H1 (cell line): ENCODE measurements around the gene JPH3. TPM values are rescaled to one million over a fixed set of nuclear protein-coding genes. Genes with fewer than 3 reads are reported as not detected.

Source experiments
- CTCF ChIA-PET: fragments of 300-600 bp; sonication (Branson Sonifier 250); formaldehyde crosslinking; loops from one replicate; lab custom pipeline; 2021; ENCODE audit not compliant: partially characterized antibody; lab: Charles Lee
- POLR2A ChIA-PET: fragments of 300-600 bp; sonication (Branson Sonifier 250); formaldehyde crosslinking; loops from one replicate; lab custom pipeline; 2021; ENCODE audit warnings: inconsistent platforms; ENCODE audit not compliant: partially characterized antibody; lab: Charles Lee
- DNase-seq, 2 experiments: peaks; one replicate each; pipeline versions ENCODE4 v3.0.0 to v3.0.0-alpha.2; 2010 to 2022; ENCODE audit warnings: low spot score in 2 of 2, low read depth in 1 of 2, mixed read lengths in 1 of 2
- FAIRE-seq: peaks from 2 replicates; lab custom pipeline; 2011; peaks lifted over from hg19 to GRCh38; lab: Jason Lieb, UNC
- H2AFZ ChIP-seq: 2 replicates; pipeline ENCODE4 v1.8.1; 2012; ENCODE audit warnings: low read length, inconsistent platforms
- H2AK5ac ChIP-seq: 2 replicates; pipeline ENCODE4 v1.6.1; 2013; ENCODE audit warnings: low read depth, low read length
- H2BK120ac ChIP-seq: replicated peaks from 2 replicates; pipeline ENCODE3; 2013; ENCODE audit warnings: low read depth, low read length, inconsistent platforms
- H2BK12ac ChIP-seq: 2 replicates; pipeline ENCODE4 v1.6.1; 2013; ENCODE audit warnings: low read depth, low read length
- H2BK15ac ChIP-seq: 2 replicates; pipeline ENCODE4 v1.6.1; 2013; ENCODE audit warnings: low read length
- H2BK20ac ChIP-seq: 2 replicates; pipeline ENCODE4 v1.6.1; 2013; ENCODE audit warnings: low read length
- H2BK5ac ChIP-seq: 2 replicates; pipeline ENCODE4 v1.6.1; 2013; ENCODE audit warnings: low read depth, low read length
- H3K14ac ChIP-seq: 2 replicates; pipeline ENCODE4 v1.6.1; 2013; ENCODE audit warnings: inconsistent platforms; ENCODE audit not compliant: insufficient read length
- H3K18ac ChIP-seq: 2 replicates; pipeline ENCODE4 v1.6.1; 2013; ENCODE audit warnings: low read length; ENCODE audit errors: extremely low read depth
- H3K23ac ChIP-seq: 2 replicates; pipeline ENCODE4 v1.6.1; 2013; ENCODE audit warnings: inconsistent platforms; ENCODE audit not compliant: insufficient read length
- H3K23me2 ChIP-seq: 2 replicates; pipeline ENCODE4 v1.6.1; 2013; ENCODE audit warnings: low read depth, low read length
- H3K27ac ChIP-seq: 2 replicates; pipeline ENCODE4 v1.6.1; 2011; ENCODE audit warnings: low read depth, low read length, inconsistent platforms
- H3K27me3 ChIP-seq, 4 experiments: replicated peaks in 1 of 4; 1 replicate in 1 of 4; 2 replicates in 3 of 4; pipeline versions ENCODE4 v1.6.1 to v1.8.1; 2011 to 2013; ENCODE audit warnings: low read length in 3 of 4, mild to moderate bottlenecking in 3 of 4, inconsistent platforms in 2 of 4, mixed read lengths in 2 of 4, moderate library complexity in 1 of 4; ENCODE audit not compliant: control insufficient read depth in 3 of 4, insufficient read depth in 3 of 4; ENCODE audit errors: extremely low read depth in 1 of 4
- H3K36me3 ChIP-seq, 4 experiments: 2 replicates each; pipeline versions ENCODE4 v1.6.1 to v1.8.1; 2011 to 2013; ENCODE audit warnings: mild to moderate bottlenecking in 4 of 4, low read length in 3 of 4, moderate library complexity in 2 of 4, control low read depth in 1 of 4, inconsistent platforms in 1 of 4; ENCODE audit not compliant: insufficient read depth in 4 of 4, control insufficient read depth in 2 of 4
- H3K4ac ChIP-seq: replicated peaks from 2 replicates; pipeline ENCODE3; 2013; ENCODE audit warnings: low read length, low read depth, mixed read lengths, inconsistent platforms; ENCODE audit not compliant: insufficient read length
- H3K4me1 ChIP-seq, 4 experiments: replicated peaks in 1 of 4; 1 replicate in 1 of 4; 2 replicates in 3 of 4; pipeline versions ENCODE4 v1.6.1 to v1.8.1; 2011 to 2013; ENCODE audit warnings: low read length in 3 of 4, inconsistent platforms in 2 of 4, mixed read lengths in 1 of 4; ENCODE audit not compliant: insufficient read depth in 4 of 4, control insufficient read depth in 3 of 4
- H3K4me2 ChIP-seq, 2 experiments: 2 replicates each; pipeline versions ENCODE4 v1.6.1 to v1.8.1; 2011 to 2013; ENCODE audit warnings: low read depth in 2 of 2, low read length in 2 of 2, control low read depth in 1 of 2, inconsistent platforms in 1 of 2, mild to moderate bottlenecking in 1 of 2; ENCODE audit not compliant: insufficient read depth in 1 of 2
- H3K4me3 ChIP-seq, 4 experiments: fragments of 200-600, 300-600 bp in 1 of 4; sonication (generic), shearing (Covaris generic), sonication (Bioruptor Twin) in 1 of 4; 2 replicates each; pipeline versions ENCODE4 v1.5.1 to v1.8.1; 2011 to 2016; ENCODE audit warnings: low read length in 4 of 4, low read depth in 3 of 4, control low read depth in 2 of 4, inconsistent platforms in 2 of 4, mild to moderate bottlenecking in 2 of 4, mixed read lengths in 1 of 4, moderate library complexity in 1 of 4; ENCODE audit not compliant: insufficient read depth in 2 of 4; ENCODE audit errors: extremely low read depth in 1 of 4
- H3K56ac ChIP-seq: replicated peaks from 2 replicates; pipeline ENCODE3; 2013; ENCODE audit warnings: low read depth, mild to moderate bottlenecking, mixed read lengths, low read length, inconsistent platforms; ENCODE audit not compliant: insufficient read length
- H3K79me1 ChIP-seq: 2 replicates; pipeline ENCODE4 v1.6.1; 2013; ENCODE audit warnings: low read depth, low read length, control low read depth
- H3K79me2 ChIP-seq, 2 experiments: 2 replicates each; pipeline versions ENCODE4 v1.6.1 to v1.8.1; 2012 to 2013; ENCODE audit warnings: low read length in 2 of 2, mild to moderate bottlenecking in 2 of 2, inconsistent platforms in 1 of 2; ENCODE audit not compliant: insufficient read depth in 2 of 2, control insufficient read depth in 1 of 2
- H3K9ac ChIP-seq, 4 experiments: replicated peaks in 1 of 4; 1 replicate in 1 of 4; 2 replicates in 3 of 4; pipeline versions ENCODE4 v1.6.1 to v1.8.1; 2011 to 2013; ENCODE audit warnings: low read depth in 3 of 4, low read length in 3 of 4, control low read depth in 2 of 4, mild to moderate bottlenecking in 2 of 4, moderate library complexity in 2 of 4, inconsistent platforms in 1 of 4; ENCODE audit errors: extremely low read depth in 1 of 4
- H3K9me3 ChIP-seq, 2 experiments: 2 replicates each; pipeline versions ENCODE4 v1.6.1 to v1.8.1; 2012 to 2013; ENCODE audit warnings: mild to moderate bottlenecking in 2 of 2, moderate library complexity in 2 of 2, control low read depth in 1 of 2, inconsistent platforms in 1 of 2, low read depth in 1 of 2, low read length in 1 of 2, mixed read lengths in 1 of 2; ENCODE audit not compliant: insufficient read depth in 2 of 2
- H4K20me1 ChIP-seq, 2 experiments: replicated peaks in 1 of 2; 2 replicates each; pipeline versions ENCODE3 to v1.8.1; 2011 to 2013; ENCODE audit warnings: inconsistent platforms in 2 of 2, low read length in 2 of 2, mild to moderate bottlenecking in 1 of 2; ENCODE audit not compliant: insufficient read depth in 2 of 2, control insufficient read depth in 1 of 2
- H4K5ac ChIP-seq: 2 replicates; pipeline ENCODE4 v1.6.1; 2013; ENCODE audit warnings: low read length, low read depth, mixed read lengths, inconsistent platforms; ENCODE audit not compliant: insufficient read length
- H4K8ac ChIP-seq: 2 replicates; pipeline ENCODE4 v1.8.0; 2013; ENCODE audit warnings: mild to moderate bottlenecking, moderate library complexity, low read length, inconsistent platforms; ENCODE audit not compliant: insufficient read depth; ENCODE audit errors: extremely low read depth
- H4K91ac ChIP-seq: replicated peaks from 2 replicates; pipeline ENCODE3; 2013; ENCODE audit warnings: low read length, mixed read lengths, inconsistent platforms; ENCODE audit not compliant: insufficient read length
- ATF2 ChIP-seq: IDR thresholded peaks from 2 replicates; pipeline ENCODE4 v1.6.1; 2012; ENCODE audit warnings: low read length, inconsistent platforms
- KDM1A ChIP-seq: fragments of 200-600, 300-600 bp; sonication (generic); IDR thresholded peaks from 2 replicates; pipeline ENCODE4 v1.7.1; 2016; ENCODE audit warnings: mild to moderate bottlenecking, low read length, borderline replicate concordance
- WGBS, 2 experiments: shearing (Covaris generic) in 1 of 2; methylation state at CpG; one replicate each; pipeline versions ENCODE4 v1.1.6 to v1.1.7; 2013 to 2015; ENCODE audit warnings: low lambda C conversion rate in 2 of 2, mixed read lengths in 2 of 2, inconsistent platforms in 1 of 2, low coverage in 1 of 2, missing lambda C conversion rate in 1 of 2; ENCODE audit not compliant: insufficient replicate concordance in 2 of 2, insufficient coverage in 1 of 2, insufficient read length in 1 of 2; ENCODE audit errors: extremely low coverage in 1 of 2, missing lambda C conversion rate in 1 of 2; 5-methylcytosine and 5-hydroxymethylcytosine counted together
- polyA plus RNA-seq, 7 experiments: library from polyadenylated mRNA; depleted of rRNA in 3 of 7; stranded (reverse) in 5 of 7; unstranded in 2 of 7; fragments of >200 nt in 5 of 7; fragments of 200-250 nt in 2 of 7; gene quantifications; 1 replicate in 5 of 7; 2 replicates in 1 of 7; 4 replicates in 1 of 7; pipeline versions ENCODE4 v1.2.1 to v1.2.3, GENCODE V29; 2011 to 2013; ENCODE audit warnings: missing spikeins in 2 of 7, mixed read lengths in 2 of 7
- total RNA-seq: library from RNA; stranded (reverse); fragmentation: NEBNext Ultra II Directional; extraction: Animal tissue kit (Norgen Biotek cat#: 25700); gene quantifications from 2 replicates; pipeline ENCODE4 v1.2.1, GENCODE V29; 2021

JPH3 gene
- total and polyA plus RNA-seq, 2 of the 8 experiments (the other 6 are each of a cell fraction or from before 2014, with no cell fraction given), result 10.3 to 28.3 TPM

GRCh38 chr16:87582966-87583325 is 19.4 kb upstream of the JPH3 start:
- H2BK120ac ChIP-seq, result peak overlapping the region; percentile 50
- H2BK20ac ChIP-seq, result 0 out of 2 replicates have a peak overlapping the region, but pooled peaks have one; percentile 93
- no peak overlapping the region for H2BK5ac ChIP-seq
- no peak overlapping the region for H4K5ac ChIP-seq
- H2AK5ac ChIP-seq, result peak overlapping the region; percentile 6; the same call in 1 of the 2 replicates
- H3K23me2 ChIP-seq, result no peaks in the 10 kb centered on the region
- no peaks in the 10 kb centered on the region for H3K27me3 ChIP-seq
- peak overlapping the region; percentile 80 for H4K91ac ChIP-seq
- H3K4me3 ChIP-seq, result no peak overlapping the region
- FAIRE-seq, result no peak
- WGBS, 2 experiments, result 82% methylated on average over 2 of the region's 2 CpGs; no CpG with 5 or more reads in 1 of the 2 experiments
- H3K56ac ChIP-seq, result no peak overlapping the region
- H2BK15ac ChIP-seq, result peak overlapping the region; percentile 99; the same call in 1 of the 2 replicates
- H3K9ac ChIP-seq, result no peak overlapping the region
- no peaks in the 10 kb centered on the region for H3K36me3 ChIP-seq
- H3K4me2 ChIP-seq, result 0 out of 4 replicates have a peak overlapping the region, but pooled peaks of 1 of the 2 experiments have one; percentile 14
- H2BK12ac ChIP-seq, result peak overlapping the region; percentile 68; the same call in 1 of the 2 replicates
- H3K18ac ChIP-seq, result peak overlapping the region; percentile 88
- H2AFZ ChIP-seq, result 0 out of 2 replicates have a peak overlapping the region, but pooled peaks have one; percentile 74
- no peaks in the 10 kb centered on the region for H3K9me3 ChIP-seq
- H3K27ac ChIP-seq, result no peak overlapping the region
- no peak overlapping the region for H3K23ac ChIP-seq
- POLR2A ChIA-PET, result interaction anchor here (0.6 to 1.4 kb wide), 2 partner anchors 16 to 208 kb away, joined by 3 read pairs; no protein-coding TSS in a partner anchor
- H3K14ac ChIP-seq, result no peak overlapping the region
- no peak overlapping the region for H4K8ac ChIP-seq
- H3K79me1 ChIP-seq, result no peaks in the 10 kb centered on the region
- H4K20me1 ChIP-seq, result no peaks in the 10 kb centered on the region
- TF ChIP-seq KDM1A (peak; percentile 50; the same call in 1 of the 2 replicates), ATF2 (no peak)
- H3K79me2 ChIP-seq, result no peaks in the 10 kb centered on the region
- CTCF ChIA-PET, result interaction anchor here (0.7 to 12.2 kb wide), 9 partner anchors 11 to 166 kb away, joined by 3 to 231 read pairs (median 3); no protein-coding TSS in a partner anchor
- peaks cover 1 to 13% (median 7%) of the 10 kb centered on the region in 4 experiments; a peak in 6 of 7 replicates for H3K4me1 ChIP-seq
- H3K4ac ChIP-seq, result peak overlapping the region; percentile 57
- DNase-seq, result no peak
